ENCODE data around the gene RUNX1. TPM values are rescaled to one million over a fixed set of nuclear protein-coding genes. Genes with fewer than 3 reads are reported as not detected.

Gene RUNX1
- 1.1 TPM for polyA plus RNA-seq (2013, experiment 1 of 2)
- 1.0 TPM for polyA plus RNA-seq (2013, experiment 2 of 2)

DNA sequence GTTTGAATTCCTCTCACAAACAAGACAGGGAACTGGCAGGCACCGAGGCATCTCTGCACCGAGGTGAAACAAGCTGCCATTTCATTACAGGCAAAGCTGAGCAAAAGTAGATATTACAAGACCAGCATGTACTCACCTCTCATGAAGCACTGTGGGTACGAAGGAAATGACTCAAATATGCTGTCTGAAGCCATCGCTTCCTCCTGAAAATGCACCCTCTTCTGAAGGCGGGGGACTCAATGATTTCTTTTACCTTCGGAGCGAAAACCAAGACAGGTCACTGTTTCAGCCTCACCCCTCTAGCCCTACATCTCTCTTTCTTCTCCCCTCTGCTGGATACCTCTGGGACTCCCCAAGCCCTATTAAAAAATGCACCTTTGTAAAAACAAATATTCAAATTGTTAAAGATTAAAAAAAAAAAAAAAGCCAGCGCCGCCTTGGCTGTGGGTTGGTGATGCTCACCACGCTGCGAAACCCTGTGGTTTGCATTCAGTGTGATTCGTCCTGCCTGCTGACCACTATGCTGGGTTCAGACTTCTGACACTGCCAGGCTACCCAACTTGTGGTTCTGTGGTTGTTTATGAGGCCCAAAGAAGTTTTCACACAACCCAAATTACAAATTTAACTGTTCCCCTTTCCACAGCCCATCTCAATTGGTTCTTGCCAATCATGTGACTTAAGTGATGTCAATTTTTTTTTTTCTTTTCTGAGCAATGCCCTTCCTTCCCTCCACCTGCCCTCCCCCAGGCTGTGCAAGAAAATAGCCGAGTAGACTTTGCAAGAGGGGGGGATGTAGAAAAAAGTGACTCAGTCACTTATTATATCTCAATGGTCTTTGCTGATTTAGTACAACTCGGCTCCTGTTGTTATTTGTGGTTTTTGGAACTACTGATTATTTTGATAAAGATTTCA, at the start of gene RUNX1:
Gene RUNX1 (minus strand): TSS at position 597 of the 912 bp plus-strand sequence.
- H2AK5ac ChIP-seq (ENCODE audit: low read length), result no peak within 1 kb of the TSS
- no peaks in the 10 kb centered on the region for H3K36me3 ChIP-seq (ENCODE audit: control insufficient read depth, insufficient read depth, low read length)
- H2BK120ac ChIP-seq (ENCODE audit: low read depth, low read length), result no peak within 1 kb of the TSS
- H4K5ac ChIP-seq (ENCODE audit: low read length), result no peak within 1 kb of the TSS
- H3K9ac ChIP-seq (ENCODE audit: low read length), result no peak within 1 kb of the TSS
- H3K18ac ChIP-seq (ENCODE audit: low read length), result no peak within 1 kb of the TSS
- WGBS (ENCODE audit: extremely low coverage, insufficient coverage, low lambda C conversion rate), result no CpG with 5 or more reads among the region's 14 CpGs
- H3K27me3 ChIP-seq (ENCODE audit: insufficient read depth, low read length, poor library complexity), result no peaks in the 10 kb centered on the region
- no peak within 1 kb of the TSS for H3K4me3 ChIP-seq (ENCODE audit: low read length)
- peak within 1 kb of the TSS; percentile 60 for H3K56ac ChIP-seq (ENCODE audit: low read length)
- DNase-seq, result no peak
- H2BK15ac ChIP-seq (replicated peaks; ENCODE audit: low read depth), result no peak within 1 kb of the TSS
- no peak within 1 kb of the TSS for H4K8ac ChIP-seq (ENCODE audit: low read depth, low read length)
- no peaks in the 10 kb centered on the region for H3K79me1 ChIP-seq (ENCODE audit: low read length)
- H3K4me2 ChIP-seq (ENCODE audit: low read length), result no peak within 1 kb of the TSS
- no peak within 1 kb of the TSS for H3K27ac ChIP-seq (ENCODE audit: low read depth, low read length)
- no peak within 1 kb of the TSS for H3K23ac ChIP-seq (ENCODE audit: low read length)
- peaks cover 5% of the 10 kb centered on the region for H3K4me1 ChIP-seq (ENCODE audit: control insufficient read depth, low read depth, low read length)
- H3K4ac ChIP-seq (ENCODE audit: low read depth, low read length), result no peak within 1 kb of the TSS
- no peaks in the 10 kb centered on the region for H3K79me2 ChIP-seq (ENCODE audit: control insufficient read depth, insufficient read depth, low read length)
- H2BK5ac ChIP-seq (ENCODE audit: low read length), result no peak within 1 kb of the TSS

DNA sequence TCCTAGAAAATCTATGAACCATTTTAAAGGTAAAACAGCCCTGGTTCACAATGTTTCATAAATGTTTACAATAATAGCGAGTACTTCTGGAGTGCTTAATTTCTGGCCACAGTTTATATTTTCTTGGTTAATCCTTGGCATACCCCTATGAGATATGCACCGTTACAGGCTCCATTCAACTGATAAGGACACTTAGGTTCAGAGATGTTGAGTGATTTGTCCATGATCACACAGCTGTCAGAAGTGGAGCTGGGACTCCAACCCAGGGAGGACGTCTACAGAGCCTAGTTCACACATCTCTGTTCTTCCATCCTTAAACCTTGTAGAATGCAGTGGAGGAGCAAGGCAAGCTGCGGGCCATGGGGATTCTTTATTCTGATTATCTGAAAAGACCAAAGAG, 48.4 kb upstream of the RUNX1 start:
- Histone ChIP-seq H2BK120ac (ENCODE audit: low read depth, low read length) (no peak overlapping the region), H3K27me3 (ENCODE audit: insufficient read depth, low read length, poor library complexity) (no peaks in the 10 kb centered on the region), H3K79me2 (ENCODE audit: control insufficient read depth, insufficient read depth, low read length) (no peaks in the 10 kb centered on the region), H4K8ac (ENCODE audit: low read depth, low read length) (no peak overlapping the region), H3K18ac (ENCODE audit: low read length) (no peak overlapping the region), H2AK5ac (ENCODE audit: low read length) (no peak overlapping the region), H4K5ac (ENCODE audit: low read length) (no peak overlapping the region), H3K36me3 (ENCODE audit: control insufficient read depth, insufficient read depth, low read length) (no peaks in the 10 kb centered on the region), H3K56ac (ENCODE audit: low read length) (no peak overlapping the region), H3K27ac (ENCODE audit: low read depth, low read length) (no peak overlapping the region), H3K23ac (ENCODE audit: low read length) (no peak overlapping the region), H2BK5ac (ENCODE audit: low read length) (no peak overlapping the region), H2BK15ac (replicated peaks; ENCODE audit: low read depth) (no peak overlapping the region), H3K79me1 (ENCODE audit: low read length) (no peaks in the 10 kb centered on the region), H3K4ac (ENCODE audit: low read depth, low read length) (no peak overlapping the region), H3K4me3 (ENCODE audit: low read length) (no peak overlapping the region), H3K4me2 (ENCODE audit: low read length) (no peak overlapping the region), H3K4me1 (ENCODE audit: control insufficient read depth, low read depth, low read length) (no peaks in the 10 kb centered on the region), H3K9ac (ENCODE audit: low read length) (no peak overlapping the region)
- WGBS (ENCODE audit: extremely low coverage, insufficient coverage, low lambda C conversion rate), result no CpG with 5 or more reads among the region's 4 CpGs
- no peak for DNase-seq

DNA sequence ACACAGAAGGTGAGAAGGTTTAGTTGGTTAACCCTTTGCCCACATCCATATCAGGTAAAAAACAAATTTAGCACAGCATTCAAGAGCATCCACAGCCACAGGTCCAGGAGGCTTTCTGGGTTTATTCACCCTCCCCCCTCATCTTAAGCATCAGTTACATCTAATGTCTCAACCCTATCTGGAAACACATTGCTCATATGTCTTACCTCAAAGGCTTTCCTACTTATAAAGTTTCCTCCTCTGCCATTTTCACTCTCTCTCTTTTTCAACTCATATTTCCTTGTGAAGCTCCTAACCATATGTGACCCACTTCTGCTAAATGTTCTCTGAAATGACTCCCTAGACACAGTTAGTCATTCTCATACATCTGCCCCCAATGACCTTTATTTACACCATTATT, 47.9 kb upstream of the RUNX1 start:
- H3K4me1 ChIP-seq (ENCODE audit: control insufficient read depth, low read depth, low read length), result no peaks in the 10 kb centered on the region
- H3K4me2 ChIP-seq (ENCODE audit: low read length), result no peak overlapping the region
- H2AK5ac ChIP-seq (ENCODE audit: low read length), result no peak overlapping the region
- H3K23ac ChIP-seq (ENCODE audit: low read length), result no peak overlapping the region
- H3K56ac ChIP-seq (ENCODE audit: low read length), result no peak overlapping the region
- H3K79me1 ChIP-seq (ENCODE audit: low read length), result no peaks in the 10 kb centered on the region
- H3K27me3 ChIP-seq (ENCODE audit: insufficient read depth, low read length, poor library complexity), result no peaks in the 10 kb centered on the region
- H3K79me2 ChIP-seq (ENCODE audit: control insufficient read depth, insufficient read depth, low read length), result no peaks in the 10 kb centered on the region
- H2BK15ac ChIP-seq (replicated peaks; ENCODE audit: low read depth), result no peak overlapping the region
- no peak for DNase-seq
- H2BK5ac ChIP-seq (ENCODE audit: low read length), result no peak overlapping the region
- H3K4ac ChIP-seq (ENCODE audit: low read depth, low read length), result no peak overlapping the region
- no peaks in the 10 kb centered on the region for H3K36me3 ChIP-seq (ENCODE audit: control insufficient read depth, insufficient read depth, low read length)
- no peak overlapping the region for H3K4me3 ChIP-seq (ENCODE audit: low read length)
- no peak overlapping the region for H3K27ac ChIP-seq (ENCODE audit: low read depth, low read length)
- H4K8ac ChIP-seq (ENCODE audit: low read depth, low read length), result no peak overlapping the region
- H3K18ac ChIP-seq (ENCODE audit: low read length), result no peak overlapping the region
- no peak overlapping the region for H3K9ac ChIP-seq (ENCODE audit: low read length)
- H2BK120ac ChIP-seq (ENCODE audit: low read depth, low read length), result no peak overlapping the region
- H4K5ac ChIP-seq (ENCODE audit: low read length), result no peak overlapping the region

DNA sequence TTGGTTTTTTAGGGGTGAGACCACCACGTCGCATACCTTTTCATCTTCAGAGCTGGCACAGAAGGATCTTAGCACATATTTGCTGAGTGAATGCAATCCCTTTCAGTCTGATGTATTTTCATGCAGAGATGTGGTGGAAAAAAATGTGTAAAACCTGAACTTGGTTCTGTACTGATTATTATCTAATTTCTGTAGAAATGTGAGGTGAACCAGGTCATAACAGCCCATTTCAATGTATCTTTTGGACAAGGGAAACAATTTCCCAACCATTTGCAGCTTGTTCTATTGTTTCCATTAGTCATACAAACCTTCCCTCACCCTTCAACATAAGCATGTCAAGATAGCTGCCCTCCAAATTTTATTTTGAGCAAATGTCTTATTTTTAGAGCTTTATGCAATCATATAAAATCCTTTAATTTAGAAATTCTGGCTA, 46.8 kb upstream of the RUNX1 start:
- no peak overlapping the region for H3K18ac ChIP-seq (ENCODE audit: low read length)
- no peak overlapping the region for H3K4ac ChIP-seq (ENCODE audit: low read depth, low read length)
- no peaks in the 10 kb centered on the region for H3K27me3 ChIP-seq (ENCODE audit: insufficient read depth, low read length, poor library complexity)
- no CpG with 5 or more reads among the region's 2 CpGs for WGBS (ENCODE audit: extremely low coverage, insufficient coverage, low lambda C conversion rate)
- no peak overlapping the region for H3K9ac ChIP-seq (ENCODE audit: low read length)
- no peak overlapping the region for H3K23ac ChIP-seq (ENCODE audit: low read length)
- no peak overlapping the region for H3K27ac ChIP-seq (ENCODE audit: low read depth, low read length)
- no peaks in the 10 kb centered on the region for H3K4me1 ChIP-seq (ENCODE audit: control insufficient read depth, low read depth, low read length)
- H4K5ac ChIP-seq (ENCODE audit: low read length), result no peak overlapping the region
- no peak overlapping the region for H2AK5ac ChIP-seq (ENCODE audit: low read length)
- no peaks in the 10 kb centered on the region for H3K36me3 ChIP-seq (ENCODE audit: control insufficient read depth, insufficient read depth, low read length)
- H3K56ac ChIP-seq (ENCODE audit: low read length), result no peak overlapping the region
- no peak overlapping the region for H2BK15ac ChIP-seq (replicated peaks; ENCODE audit: low read depth)
- no peak overlapping the region for H4K8ac ChIP-seq (ENCODE audit: low read depth, low read length)
- H3K79me1 ChIP-seq (ENCODE audit: low read length), result no peaks in the 10 kb centered on the region
- no peak for DNase-seq
- no peak overlapping the region for H3K4me2 ChIP-seq (ENCODE audit: low read length)
- no peak overlapping the region for H2BK5ac ChIP-seq (ENCODE audit: low read length)
- no peaks in the 10 kb centered on the region for H3K79me2 ChIP-seq (ENCODE audit: control insufficient read depth, insufficient read depth, low read length)
- H2BK120ac ChIP-seq (ENCODE audit: low read depth, low read length), result no peak overlapping the region
- no peak overlapping the region for H3K4me3 ChIP-seq (ENCODE audit: low read length)

DNA sequence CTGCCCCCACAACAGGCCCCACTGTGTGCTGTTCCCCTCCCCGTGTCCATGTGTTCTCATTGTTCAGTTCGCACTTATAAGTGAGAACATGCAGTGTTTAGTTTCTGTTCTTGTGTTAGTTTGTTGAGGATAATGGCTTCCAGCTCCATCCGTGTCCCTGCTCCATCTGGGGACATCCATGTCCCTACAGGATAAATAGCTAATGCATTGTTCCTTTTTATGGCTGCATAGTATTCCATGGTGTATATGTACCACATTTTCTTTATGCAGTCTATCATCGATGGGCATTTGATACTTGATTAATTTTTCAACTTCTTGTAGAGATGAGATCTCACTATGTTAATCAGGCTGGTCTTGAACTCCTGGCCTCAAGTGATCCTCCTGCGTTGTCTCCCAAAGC, 44.4 kb upstream of the RUNX1 start:
- Histone ChIP-seq H2BK5ac (ENCODE audit: low read length) (no peak overlapping the region), H3K4me3 (ENCODE audit: low read length) (no peak overlapping the region), H3K4ac (ENCODE audit: low read depth, low read length) (no peak overlapping the region), H3K27ac (ENCODE audit: low read depth, low read length) (no peak overlapping the region), H3K4me2 (ENCODE audit: low read length) (no peak overlapping the region), H3K9ac (ENCODE audit: low read length) (no peak overlapping the region), H3K18ac (ENCODE audit: low read length) (no peak overlapping the region), H3K27me3 (ENCODE audit: insufficient read depth, low read length, poor library complexity) (no peaks in the 10 kb centered on the region), H3K56ac (ENCODE audit: low read length) (no peak overlapping the region), H4K5ac (ENCODE audit: low read length) (no peak overlapping the region), H3K23ac (ENCODE audit: low read length) (no peak overlapping the region), H2BK15ac (replicated peaks; ENCODE audit: low read depth) (no peak overlapping the region), H2BK120ac (ENCODE audit: low read depth, low read length) (no peak overlapping the region), H3K79me2 (ENCODE audit: control insufficient read depth, insufficient read depth, low read length) (no peaks in the 10 kb centered on the region), H3K79me1 (ENCODE audit: low read length) (no peaks in the 10 kb centered on the region), H3K4me1 (ENCODE audit: control insufficient read depth, low read depth, low read length) (no peaks in the 10 kb centered on the region), H4K8ac (ENCODE audit: low read depth, low read length) (no peak overlapping the region), H3K36me3 (ENCODE audit: control insufficient read depth, insufficient read depth, low read length) (no peaks in the 10 kb centered on the region), H2AK5ac (ENCODE audit: low read length) (no peak overlapping the region)
- WGBS (ENCODE audit: extremely low coverage, insufficient coverage, low lambda C conversion rate), result no CpG with 5 or more reads among the region's 5 CpGs
- no peak for DNase-seq

DNA sequence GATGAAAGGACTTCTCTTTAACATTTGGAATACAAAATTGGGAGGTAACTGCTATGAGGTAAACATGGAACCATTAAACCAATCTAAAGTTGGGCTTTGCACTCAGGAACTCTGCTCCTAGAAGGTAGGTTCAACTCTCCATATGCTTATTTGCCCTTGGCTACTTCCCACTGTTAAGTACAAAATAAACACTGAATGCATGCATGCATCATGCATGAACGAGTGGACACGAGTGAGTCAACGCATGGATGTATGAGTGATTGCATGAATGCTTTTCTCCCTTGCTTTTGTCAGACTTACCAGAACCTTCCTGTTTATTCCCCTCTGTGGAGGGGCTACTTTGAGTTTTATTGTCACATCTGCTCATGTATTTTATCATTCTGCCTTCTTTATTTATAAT, 42.4 kb upstream of the RUNX1 start:
- WGBS (ENCODE audit: extremely low coverage, insufficient coverage, low lambda C conversion rate), result no CpG with 5 or more reads among the region's 3 CpGs
- Histone ChIP-seq H3K79me2 (ENCODE audit: control insufficient read depth, insufficient read depth, low read length) (no peaks in the 10 kb centered on the region), H4K8ac (ENCODE audit: low read depth, low read length) (no peak overlapping the region), H3K27me3 (ENCODE audit: insufficient read depth, low read length, poor library complexity) (no peaks in the 10 kb centered on the region), H3K18ac (ENCODE audit: low read length) (no peak overlapping the region), H2AK5ac (ENCODE audit: low read length) (no peak overlapping the region), H3K79me1 (ENCODE audit: low read length) (no peaks in the 10 kb centered on the region), H2BK15ac (replicated peaks; ENCODE audit: low read depth) (no peak overlapping the region), H4K5ac (ENCODE audit: low read length) (no peak overlapping the region), H3K4me3 (ENCODE audit: low read length) (no peak overlapping the region), H3K4me1 (ENCODE audit: control insufficient read depth, low read depth, low read length) (no peaks in the 10 kb centered on the region), H3K36me3 (ENCODE audit: control insufficient read depth, insufficient read depth, low read length) (no peaks in the 10 kb centered on the region), H3K9ac (ENCODE audit: low read length) (no peak overlapping the region), H3K4me2 (ENCODE audit: low read length) (no peak overlapping the region), H3K27ac (ENCODE audit: low read depth, low read length) (no peak overlapping the region), H2BK120ac (ENCODE audit: low read depth, low read length) (no peak overlapping the region), H3K56ac (ENCODE audit: low read length) (no peak overlapping the region), H3K4ac (ENCODE audit: low read depth, low read length) (no peak overlapping the region), H3K23ac (ENCODE audit: low read length) (no peak overlapping the region), H2BK5ac (ENCODE audit: low read length) (no peak overlapping the region)
- no peak for DNase-seq
